ENCODE measurements around the gene CST7.
"Not testable (repeated sequence)": the region's sequence is repeated elsewhere in the genome, so short reads cannot be mapped to it uniquely, and the experiment has no call there.

The CST7 gene

DNA sequence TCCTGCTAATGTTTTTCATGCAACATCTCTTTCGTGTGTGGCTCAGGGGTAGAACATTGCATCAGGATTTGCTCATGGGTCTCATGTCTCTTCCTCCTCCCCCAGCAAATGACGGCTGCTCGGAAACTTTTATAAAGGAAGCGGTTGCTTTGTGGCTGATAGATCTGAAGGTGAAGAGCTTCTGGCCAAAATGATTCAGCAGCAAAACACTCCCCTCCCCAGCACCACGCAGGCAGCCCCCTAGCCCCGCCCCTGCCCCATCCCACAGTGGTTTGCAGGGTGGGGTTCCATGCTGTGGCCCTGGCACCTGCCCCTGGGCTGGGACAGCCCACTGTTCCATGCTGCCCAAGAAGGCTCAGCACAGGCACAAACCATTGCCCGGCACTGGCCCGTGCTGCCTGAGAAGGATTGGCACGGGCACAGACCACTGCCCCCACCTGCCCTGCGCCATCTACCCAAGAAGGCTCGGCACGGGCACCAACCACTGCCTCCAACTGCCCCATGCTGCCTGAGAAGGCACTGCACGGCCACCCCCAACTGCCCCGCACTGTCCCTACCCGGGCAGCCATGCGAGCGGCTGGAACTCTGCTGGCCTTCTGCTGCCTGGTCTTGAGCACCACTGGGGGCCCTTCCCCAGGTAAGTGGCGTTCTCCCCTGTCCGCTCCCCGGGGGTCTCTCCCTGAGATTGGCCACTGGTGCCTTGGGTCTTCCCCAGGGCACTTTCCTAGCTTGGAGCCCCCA, at the start of gene CST7:
CST7 (plus strand) TSS at position 331 of the 741 bp plus-strand sequence; CDS start at position 568, 237 bp downstream.
- DNase-seq (ENCODE audit: low read depth in 1 of 2, low spot score in 1 of 2): peak; percentile 63

DNA sequence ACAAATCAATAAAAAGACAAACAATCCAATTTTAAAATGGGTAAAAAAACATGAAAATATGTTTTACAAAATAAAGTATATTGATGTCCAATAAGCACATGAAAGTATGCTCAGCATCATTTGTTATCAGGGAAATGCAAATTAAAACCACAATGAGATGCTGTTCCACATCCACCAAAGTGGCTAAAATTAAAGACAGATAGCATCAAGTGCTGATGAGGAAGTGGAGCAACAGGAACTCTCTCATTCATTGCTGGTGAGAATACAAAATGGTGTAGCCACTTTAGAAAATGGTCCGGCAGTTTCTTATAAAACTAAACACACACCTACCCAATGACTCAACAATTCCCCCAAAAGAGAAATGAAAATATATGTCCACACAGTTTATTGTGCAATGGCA, 42.3 kb upstream of the CST7 start:
- DNase-seq (ENCODE audit: low read depth in 1 of 2, low spot score in 1 of 2): no peak

DNA sequence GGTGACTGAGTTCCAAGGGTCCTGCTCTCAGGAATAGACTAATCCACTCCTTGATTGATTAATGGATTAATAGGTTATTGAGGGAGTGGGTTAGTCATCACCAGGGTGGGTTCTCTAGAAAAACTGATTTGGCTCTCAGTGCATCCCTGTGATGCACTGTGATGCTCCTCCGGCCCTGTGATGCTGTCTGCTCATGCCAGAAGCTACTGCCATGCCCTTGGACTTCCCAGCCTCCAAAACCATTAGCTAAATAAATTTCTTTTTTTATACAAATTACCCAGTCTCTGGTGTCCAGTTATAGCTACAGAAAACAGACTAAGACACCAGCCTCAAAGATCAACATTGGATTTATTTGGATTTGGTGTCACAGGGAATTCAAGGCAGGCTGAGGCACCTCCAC, 40.4 kb upstream of the CST7 start:
- no peak for DNase-seq (ENCODE audit: low read depth in 1 of 2, low spot score in 1 of 2)

DNA sequence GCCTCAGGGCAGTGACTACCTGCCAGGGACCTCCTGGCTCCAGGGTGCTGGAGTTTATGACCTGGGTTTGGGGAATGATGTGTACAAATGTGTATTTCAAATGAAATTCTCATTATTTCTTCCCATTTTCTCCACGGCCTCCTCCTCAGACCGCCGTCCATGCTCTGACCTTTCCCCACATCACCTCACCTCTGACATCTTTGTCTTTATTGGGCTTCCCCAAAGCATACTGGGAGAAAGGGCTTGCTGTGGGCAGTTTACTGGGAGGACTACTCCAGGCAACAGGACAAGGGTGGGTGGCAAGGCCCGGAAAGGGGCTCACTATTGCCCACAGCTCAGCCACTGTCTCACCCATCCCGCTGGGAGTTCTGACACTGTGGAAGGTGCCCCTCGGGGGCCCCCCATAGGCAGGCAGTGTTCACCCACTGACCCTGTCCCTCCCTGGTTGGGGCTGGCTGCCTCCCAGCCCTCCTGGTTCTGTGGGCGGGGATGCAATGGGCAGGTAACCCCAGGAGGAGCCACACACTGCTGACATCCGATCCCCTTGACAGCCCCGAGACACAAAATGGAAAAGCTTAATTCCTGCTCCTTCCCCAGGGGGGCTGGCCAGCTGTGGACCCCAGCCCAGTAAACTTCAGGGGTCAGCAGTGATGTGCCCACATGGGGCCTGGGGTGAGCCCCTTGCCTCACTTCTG, 39.8 kb upstream of the CST7 start:
- DNase-seq (ENCODE audit: low read depth in 1 of 2, low spot score in 1 of 2): no peak

DNA sequence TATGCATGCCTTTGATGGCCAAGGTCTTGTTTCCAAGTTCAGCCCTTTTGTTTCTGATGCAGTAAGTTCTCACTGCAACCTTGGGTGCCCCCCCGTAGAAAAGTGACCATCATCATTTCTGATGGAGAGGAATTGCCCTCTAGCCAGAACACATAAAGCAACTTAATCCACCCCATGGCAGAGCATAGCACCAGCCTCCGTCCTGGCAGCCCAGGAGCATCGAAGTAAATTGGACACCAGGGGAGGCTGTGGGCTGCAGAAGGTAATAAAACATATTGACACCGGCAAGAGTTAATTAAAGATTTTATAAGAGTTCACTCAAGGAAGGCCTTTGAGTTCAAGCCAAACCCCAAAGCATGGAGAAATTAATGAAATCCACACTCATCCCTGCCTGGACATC, 39.2 kb upstream of the CST7 start:
- DNase-seq (ENCODE audit: low read depth in 1 of 2, low spot score in 1 of 2): no peak

- no peak for DNase-seq (ENCODE audit: low read depth in 1 of 2, low spot score in 1 of 2)
These were observed 38.6 kb upstream of the CST7 start for GRCh38 chr20:24910461-24910860.

DNA sequence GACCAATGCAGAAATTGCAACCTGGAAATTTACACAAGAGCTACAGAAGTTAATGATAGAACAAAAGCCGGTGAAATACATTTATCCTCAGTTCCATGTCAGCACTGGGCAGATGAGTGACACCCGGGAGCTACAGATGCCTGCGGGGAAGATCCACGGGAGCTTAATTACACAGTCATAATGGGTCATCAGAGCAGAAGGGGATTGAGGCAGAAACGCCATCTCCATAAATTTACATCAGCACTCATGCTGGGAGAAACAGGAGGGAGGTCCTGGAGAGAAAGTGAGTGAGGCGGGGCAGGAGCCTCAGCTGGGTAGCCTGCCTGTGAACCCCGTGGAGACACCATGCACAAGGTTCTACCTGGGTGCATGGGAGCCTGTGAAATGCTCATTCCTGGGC, 37.6 kb upstream of the CST7 start:
- DNase-seq (ENCODE audit: low read depth in 1 of 2, low spot score in 1 of 2): no peak

DNA sequence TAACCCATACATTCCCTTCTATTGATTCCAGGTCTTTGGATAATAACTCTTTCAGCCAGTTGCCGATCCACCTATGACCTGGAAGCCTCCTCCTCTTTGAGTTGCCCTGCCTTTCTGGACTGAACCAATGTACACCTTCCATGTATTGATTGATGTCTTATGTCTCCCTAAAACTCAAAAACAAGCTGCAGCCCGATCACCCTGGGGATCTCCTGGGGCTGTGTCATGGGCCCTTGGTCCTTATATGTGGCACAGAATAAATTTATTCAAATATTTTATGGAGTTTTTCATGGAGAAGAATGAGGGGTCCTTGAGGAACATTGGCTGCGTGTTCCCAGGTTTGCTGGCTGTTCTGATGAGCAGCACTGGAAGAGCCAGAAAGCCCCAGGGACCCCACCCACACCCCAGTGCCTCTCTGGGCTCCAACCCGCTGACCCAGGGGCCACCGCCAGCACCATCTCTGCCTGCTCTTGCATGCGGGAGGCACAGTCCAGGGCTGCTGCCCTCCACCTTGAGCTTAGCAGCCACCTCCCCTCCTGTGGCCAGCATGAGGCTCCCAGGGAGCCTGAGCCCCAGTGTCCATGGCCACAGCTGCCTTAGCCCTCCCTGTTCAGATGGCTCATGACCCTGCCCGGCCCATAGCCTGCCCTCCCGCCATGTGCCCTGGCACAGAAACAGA, 36.5 kb upstream of the CST7 start:
- no peak for DNase-seq (ENCODE audit: low read depth in 1 of 2, low spot score in 1 of 2)

GRCh38 chr20:24913076-24913628, 35.9 kb upstream of the CST7 start:
- no peak for DNase-seq (ENCODE audit: low read depth in 1 of 2, low spot score in 1 of 2)

DNA sequence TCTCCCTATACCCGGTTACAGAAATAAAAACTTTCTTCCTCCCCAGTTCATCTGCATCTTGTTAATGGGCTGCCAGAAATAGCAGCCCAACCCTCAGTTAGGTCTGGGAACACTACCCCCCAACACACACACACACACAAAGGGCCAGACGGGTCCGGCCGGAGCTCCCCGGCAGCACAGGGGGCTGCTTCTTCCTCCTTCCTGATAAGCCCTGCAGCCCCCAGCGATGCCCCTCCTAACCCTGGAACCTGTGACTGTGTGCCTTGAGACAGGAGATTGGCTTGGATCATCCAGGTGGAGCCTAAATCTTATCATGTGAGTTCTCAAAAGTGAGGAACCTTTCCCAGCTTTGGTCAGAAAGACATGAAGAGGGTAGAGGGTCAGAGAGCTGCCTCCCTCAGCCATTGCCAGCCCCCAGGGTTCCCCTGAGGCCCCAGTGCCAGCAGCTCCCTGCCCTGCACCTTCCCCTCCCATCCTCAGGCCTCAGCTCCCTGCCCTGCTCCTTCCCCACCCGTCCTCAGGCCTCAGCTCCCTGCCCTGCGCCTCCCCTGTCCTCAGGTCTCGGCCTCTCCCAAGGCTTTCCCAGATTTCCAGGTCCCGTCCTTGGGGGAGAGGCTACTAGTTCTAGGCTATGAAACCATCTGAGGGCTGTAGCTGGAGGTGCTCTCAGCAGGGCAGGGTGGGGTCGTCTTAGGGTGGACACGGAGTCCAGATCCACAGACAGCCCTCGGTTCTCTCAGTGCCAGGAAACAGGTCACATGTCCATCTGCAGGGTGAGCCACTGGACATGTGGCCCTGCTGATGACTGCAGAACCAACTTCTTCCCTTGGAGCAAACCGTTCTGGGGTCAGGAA, 34.5 kb upstream of the CST7 start:
- no peak for DNase-seq (ENCODE audit: low read depth in 1 of 2, low spot score in 1 of 2)

DNA sequence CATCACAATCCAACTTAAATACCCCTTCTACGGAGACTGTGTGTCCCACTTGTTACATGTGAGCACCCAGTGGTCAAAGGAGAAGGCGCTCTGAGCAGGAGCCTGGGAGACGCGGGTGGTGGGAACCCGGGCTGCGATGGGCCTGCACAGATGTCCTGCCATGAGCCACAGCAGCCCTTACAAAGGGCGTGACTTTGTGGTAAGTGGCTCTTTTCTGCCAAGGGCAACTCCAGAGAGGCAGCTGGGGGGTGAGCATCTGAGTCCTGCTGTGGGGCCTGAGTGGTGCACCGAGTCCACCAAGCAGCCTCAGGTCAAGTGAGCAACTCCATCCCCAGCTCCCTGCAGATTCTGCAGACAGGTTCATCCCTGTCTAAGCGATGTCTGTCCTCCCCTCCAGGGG, 33.6 kb upstream of the CST7 start:
- no peak for DNase-seq (ENCODE audit: low read depth in 1 of 2, low spot score in 1 of 2)

GRCh38 chr20:24915892-24916291, 33.2 kb upstream of the CST7 start:
- no peak for DNase-seq (ENCODE audit: low read depth in 1 of 2, low spot score in 1 of 2)

GRCh38 chr20:24916412-24916811, 32.7 kb upstream of the CST7 start:
- no peak for DNase-seq (ENCODE audit: low read depth in 1 of 2, low spot score in 1 of 2)

DNA sequence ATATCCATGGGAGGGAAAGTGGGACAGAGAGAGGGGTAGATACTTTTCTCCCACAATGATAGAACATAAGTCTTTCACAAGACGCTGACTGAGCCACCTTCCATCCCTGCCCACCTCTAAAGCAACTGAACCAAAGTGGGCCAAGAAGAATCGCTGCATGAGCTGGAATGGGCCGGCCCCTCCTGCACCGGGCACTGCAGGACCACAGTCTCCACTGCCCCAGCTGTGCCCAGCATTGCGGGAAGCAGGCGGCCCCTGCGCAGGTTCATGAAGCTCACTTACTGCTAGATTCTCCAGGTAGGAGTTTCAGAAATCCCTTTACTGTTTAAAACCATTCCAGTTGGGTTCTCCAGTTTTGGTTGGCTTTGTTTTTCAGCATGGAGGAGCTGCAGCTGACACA, 32.0 kb upstream of the CST7 start:
- DNase-seq (ENCODE audit: low read depth in 1 of 2, low spot score in 1 of 2): no peak

DNA sequence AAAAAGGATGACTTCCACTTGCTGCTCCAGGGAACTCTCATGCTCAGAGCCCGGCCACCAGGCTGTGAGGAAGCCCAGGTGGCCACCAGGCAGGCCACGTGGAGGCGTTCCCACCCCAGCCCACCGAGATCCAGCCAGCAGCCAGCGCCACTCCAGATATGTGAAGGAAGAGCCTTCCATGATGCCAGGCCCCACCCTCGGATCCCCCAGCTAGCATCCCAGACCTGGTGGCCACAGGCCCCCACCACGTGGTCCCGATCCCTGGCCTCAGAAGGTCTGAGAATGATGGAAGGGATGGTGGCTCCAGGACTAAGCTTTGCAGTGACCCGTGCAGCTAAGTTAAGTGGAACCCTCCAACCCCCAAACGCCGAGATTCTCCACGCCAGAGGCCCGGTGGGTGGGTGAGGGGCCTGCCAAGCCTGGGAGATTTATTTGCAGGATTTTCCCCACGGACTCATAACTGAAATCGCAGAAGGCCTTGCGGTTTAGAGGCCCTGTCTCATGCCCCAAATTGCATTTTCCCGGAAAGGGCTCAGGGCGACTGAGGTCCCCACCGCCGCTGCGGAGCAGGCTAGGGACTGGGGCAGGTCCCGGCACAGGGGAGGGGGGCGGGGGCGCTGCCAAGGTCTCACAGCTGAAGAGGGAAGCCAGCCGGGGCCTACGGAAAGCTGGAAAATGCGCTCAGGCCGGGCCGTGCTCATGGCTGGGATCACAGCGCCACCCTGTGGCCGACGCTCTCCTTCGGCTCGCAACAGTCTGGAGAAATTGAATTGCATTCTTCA, 31.1 kb upstream of the CST7 start:
- DNase-seq (ENCODE audit: low read depth in 1 of 2, low spot score in 1 of 2): peak in 1 of 2 donors; percentile 23

- no peak for DNase-seq (ENCODE audit: low read depth in 1 of 2, low spot score in 1 of 2)
These were observed 30.2 kb upstream of the CST7 start for GRCh38 chr20:24918579-24919566.

DNA sequence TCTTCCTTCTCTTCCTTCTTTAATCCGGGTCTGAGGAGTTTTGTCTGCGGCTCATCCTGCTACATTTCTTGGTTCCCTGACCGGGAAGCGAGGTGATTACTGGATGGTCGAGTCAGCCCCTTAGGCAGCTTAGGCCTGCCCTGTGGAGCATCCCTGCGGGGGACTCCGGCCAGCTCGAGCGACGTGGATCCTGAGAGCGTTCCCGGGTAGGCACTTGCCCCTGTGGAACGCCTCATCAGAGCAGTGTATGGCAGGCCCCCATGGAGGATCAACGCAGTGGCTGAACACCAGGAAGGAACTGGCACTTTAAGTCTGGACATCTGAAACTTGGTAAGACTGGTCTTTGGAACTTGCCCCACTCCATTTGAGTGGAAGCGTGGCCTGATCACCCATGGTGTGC, 29.4 kb upstream of the CST7 start:
- not testable (repeated sequence) for DNase-seq (ENCODE audit: low read depth in 1 of 2, low spot score in 1 of 2)

GRCh38 chr20:24920706-24921105, 28.4 kb upstream of the CST7 start:
- not testable (repeated sequence) for DNase-seq (ENCODE audit: low read depth in 1 of 2, low spot score in 1 of 2)

DNA sequence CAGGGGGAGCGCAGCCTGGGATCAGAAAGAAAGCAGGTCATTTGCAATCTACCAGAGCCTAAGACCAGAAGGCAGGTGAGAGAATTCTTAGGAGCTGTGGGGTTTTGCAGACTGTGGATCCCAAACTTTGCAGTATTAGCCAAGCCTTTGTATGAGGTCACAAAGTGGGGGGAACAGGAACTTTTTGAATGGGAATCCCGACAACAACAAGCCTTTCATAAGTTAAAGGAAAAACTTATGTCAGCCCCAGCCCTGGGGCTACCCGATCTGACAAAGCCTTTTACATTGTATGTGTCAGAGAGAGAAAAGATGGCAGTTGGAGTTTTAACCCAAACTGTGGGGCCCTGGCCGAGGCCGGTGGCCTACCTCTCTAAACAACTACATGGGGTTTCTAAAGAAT, 19.8 kb upstream of the CST7 start:
- not testable (repeated sequence) for DNase-seq (ENCODE audit: low read depth in 1 of 2, low spot score in 1 of 2)
